K562 (cell line): ENCODE measurements around the gene ITPKB. TPM values are rescaled to one million over a fixed set of nuclear protein-coding genes. Genes with fewer than 3 reads are reported as not detected.

ENCODE experiments used
- ATAC-seq: fragments of 200-7000 bp; cut with Tn5 transposase; 3 replicates; pipeline ENCODE4 v1.9.1; 2020; ENCODE audit warnings: moderate library complexity
- BruUV-seq: library from RNA; stranded (reverse); fragments of 400-500 nt; replicated peaks from 2 replicates; lab custom pipeline; 2021; lab: Mats Ljungman, UMichigan
- CTCF ChIA-PET: fragments of 300-600 bp; formaldehyde crosslinking; extraction: SDS; loops from one replicate; lab custom pipeline; 2021; ENCODE audit warnings: low intra/inter-chr PET ratio; lab: Yijun Ruan, JAX
- POLR2A ChIA-PET: fragments of 300-600, 350-650 bp; sonication (Branson Sonifier 250); formaldehyde crosslinking; extraction: SDS; loops from one replicate; lab custom pipeline; 2021; ENCODE audit warnings: antibody characterized with exemption, inconsistent platforms; lab: Yijun Ruan, JAX
- DNase-seq, 4 experiments: peaks; one replicate each; pipeline versions ENCODE4 v3.0.0 to v3.0.0-alpha.2; 2011 to 2018; ENCODE audit warnings: low spot score in 3 of 4, mixed read lengths in 3 of 4; ENCODE audit errors: extremely low read depth in 1 of 4
- FAIRE-seq: peaks from 2 replicates; lab custom pipeline; 2011; peaks lifted over from hg19 to GRCh38; lab: Jason Lieb, UNC
- H2AFZ ChIP-seq: 2 replicates; pipeline ENCODE4 v1.6.0; 2011; ENCODE audit warnings: low read depth, low read length, control low read depth, inconsistent platforms
- H3K27ac ChIP-seq: fragments of 200-600 bp; 3 replicates; pipeline ENCODE4 v1.8.0; 2011; ENCODE audit warnings: low read depth, mild to moderate bottlenecking, control low read depth, inconsistent platforms, low read length, moderate library complexity, mixed read lengths; ENCODE audit errors: extremely low read depth
- H3K27me3 ChIP-seq, 2 experiments: fragments of 300-600 bp in 1 of 2; 2 replicates in 1 of 2; 3 replicates in 1 of 2; pipeline versions ENCODE4 v1.6.0 to v1.8.0; 2011; ENCODE audit warnings: inconsistent platforms in 2 of 2, low read length in 2 of 2, mild to moderate bottlenecking in 1 of 2, mixed read lengths in 1 of 2, moderate library complexity in 1 of 2; ENCODE audit not compliant: control insufficient read depth in 2 of 2, insufficient read depth in 2 of 2
- H3K36me3 ChIP-seq: fragments of 300-600 bp; 3 replicates; pipeline ENCODE4 v1.8.0; 2011; ENCODE audit warnings: mild to moderate bottlenecking, low read length, inconsistent platforms; ENCODE audit not compliant: control insufficient read depth, insufficient read depth
- H3K4me1 ChIP-seq, 2 experiments: fragments of 200-600 bp in 1 of 2; replicated peaks in 1 of 2; 2 replicates in 1 of 2; 3 replicates in 1 of 2; pipeline versions ENCODE4 v1.5.1 to v1.8.0; 2011; ENCODE audit warnings: inconsistent platforms in 2 of 2, low read length in 2 of 2, mild to moderate bottlenecking in 1 of 2, mixed read lengths in 1 of 2, moderate library complexity in 1 of 2; ENCODE audit not compliant: control insufficient read depth in 2 of 2, insufficient read depth in 2 of 2
- H3K4me2 ChIP-seq: 2 replicates; pipeline ENCODE4 v1.6.1; 2011; ENCODE audit warnings: low read length, control low read depth, inconsistent platforms, mixed read lengths; ENCODE audit not compliant: insufficient read depth
- H3K4me3 ChIP-seq: fragments of 200-600 bp; sonication (generic), shearing (Covaris generic); 2 replicates; pipeline ENCODE4 v1.5.1; 2016; ENCODE audit warnings: control low read depth, inconsistent platforms
- H3K79me2 ChIP-seq: fragments of 200-600 bp; 3 replicates; pipeline ENCODE4 v1.8.0; 2011; ENCODE audit warnings: low read length, inconsistent platforms; ENCODE audit not compliant: control insufficient read depth, insufficient read depth
- H3K9ac ChIP-seq, 2 experiments: 2 replicates each; pipeline versions ENCODE4 v1.6.0 to v1.6.1; 2011; ENCODE audit warnings: low read depth in 2 of 2, low read length in 2 of 2, control low read depth in 1 of 2, inconsistent platforms in 1 of 2, mild to moderate bottlenecking in 1 of 2, mixed read lengths in 1 of 2; ENCODE audit not compliant: insufficient read depth in 1 of 2
- H3K9me1 ChIP-seq: one replicate; pipeline ENCODE4 v1.6.0; 2011; ENCODE audit warnings: inconsistent platforms, mild to moderate bottlenecking, low read length, moderate library complexity; ENCODE audit not compliant: control insufficient read depth, insufficient read depth
- H3K9me3 ChIP-seq: replicated peaks from 2 replicates; pipeline ENCODE4 v1.5.1; 2011; ENCODE audit warnings: low read depth, low read length, inconsistent platforms; ENCODE audit not compliant: control insufficient read depth, insufficient read depth
- H4K20me1 ChIP-seq: replicated peaks from 2 replicates; pipeline ENCODE4 v1.6.1; 2011; ENCODE audit warnings: low read length, inconsistent platforms, mixed read lengths; ENCODE audit not compliant: control insufficient read depth, insufficient read depth
- DNMT1 ChIP-seq: fragments of 450-650 bp; IDR thresholded peaks from 2 replicates; pipeline ENCODE4 v1.6.1; 2016; ENCODE audit warnings: antibody characterized with exemption, mild to moderate bottlenecking
- NEUROD1 ChIP-seq: fragments of 150-350 bp; IDR thresholded peaks from 2 replicates; pipeline ENCODE4 v1.6.1; 2014; ENCODE audit warnings: borderline replicate concordance, low read length, low read depth; ENCODE audit not compliant: partially characterized antibody
- NRF1 ChIP-seq, 2 experiments: fragments of 450-650 bp; IDR thresholded peaks in 1 of 2; conservative IDR thresholded peaks in 1 of 2; 2 replicates each; pipeline ENCODE4 v1.6.1; 2014; ENCODE audit warnings: mild to moderate bottlenecking in 2 of 2
- TAF1 ChIP-seq: IDR thresholded peaks from 2 replicates; pipeline ENCODE4 v1.6.1; 2011; ENCODE audit warnings: mild to moderate bottlenecking, low read length, moderate library complexity; ENCODE audit not compliant: insufficient read depth, control insufficient read depth, severe bottlenecking; ENCODE audit errors: extremely low read depth
- ZNF165 ChIP-seq: fragments of 250-450 bp; sonication (Bioruptor Pico); IDR thresholded peaks from 2 replicates; pipeline ENCODE4 v1.4.0; 2020; ENCODE audit warnings: borderline replicate concordance
- ZNF316 ChIP-seq: fragments of 450-650 bp; IDR thresholded peaks from 2 replicates; pipeline ENCODE4 v1.6.1; 2016
- WGBS: fragments of 100-300 bp; shearing (Covaris generic); methylation state at CpG from one replicate; pipeline ENCODE4 v1.1.6; 2016; ENCODE audit warnings: low coverage, mixed read lengths; ENCODE audit not compliant: insufficient coverage; ENCODE audit errors: missing lambda C conversion rate; 5-methylcytosine and 5-hydroxymethylcytosine counted together
- in situ Hi-C: fragments of 300-500 bp; cut with MboI; formaldehyde crosslinking; loops from 4 replicates; pipeline ENCODE4 v1.15.0; 2018; ENCODE audit warnings: inconsistent platforms, mixed read lengths
- intact Hi-C: fragments of 100-400 bp; cut with micrococcal nuclease; formaldehyde crosslinking; loops from 2 replicates; pipeline ENCODE4 v1.14.2; 2022
- polyA plus RNA-seq, 8 experiments: library from polyadenylated mRNA; depleted of rRNA in 4 of 8; stranded (reverse) in 5 of 8; unstranded in 3 of 8; fragments of >200 nt; fragmentation: Nextera tagmentation in 2 of 8; fragmentation: Illumina TruSeq in 1 of 8; extraction: Ambion mirVana in 2 of 8; extraction: Trizol in 1 of 8; gene quantifications; 2 replicates each; pipeline versions ENCODE4 v1.2.1 to v1.2.3, GENCODE V29; 2011 to 2014; ENCODE audit warnings: inconsistent platforms in 1 of 8, missing spikeins in 1 of 8
- total RNA-seq, 7 experiments: library from RNA; depleted of rRNA in 6 of 7; stranded (reverse); fragments of >200 nt in 6 of 7; fragmentation: Illumina TruSeq in 2 of 7; extraction: Trizol in 2 of 7; gene quantifications; 2 replicates each; pipeline versions ENCODE4 v1.2.1 to v1.2.3, GENCODE V29; 2011 to 2021; ENCODE audit warnings: low replicate concordance in 1 of 7
- TF ChIP-seq, protein P1 (sequence below), 2 experiments: fragments of 450-650 bp in 1 of 2; sonication (generic) in 1 of 2; formaldehyde crosslinking in 1 of 2; IDR thresholded peaks; 2 replicates each; pipeline versions ENCODE4 v1.7.1 to v1.9.0; 2016 to 2022; ENCODE audit warnings: inconsistent platforms in 1 of 2, mild to moderate bottlenecking in 1 of 2, missing genetic modification reagents in 1 of 2
- TF ChIP-seq, protein P2 (sequence below), 2 experiments: fragments of 250-450 bp in 1 of 2; fragments of 450-650 bp in 1 of 2; sonication (Bioruptor Pico) in 1 of 2; IDR thresholded peaks; 2 replicates each; pipeline versions ENCODE4 v1.6.1 to v1.8.0; 2016 to 2021; ENCODE audit warnings: mild to moderate bottlenecking in 2 of 2, moderate library complexity in 2 of 2, missing compliant biosample characterization in 1 of 2, missing genetic modification characterization in 1 of 2

Gene ITPKB
- total and polyA plus RNA-seq, 9 of the 15 experiments (the other 6 are each of a cell fraction or from before 2014, with no cell fraction given): 0.01 to 0.22 TPM; not detected in 7

DNA sequence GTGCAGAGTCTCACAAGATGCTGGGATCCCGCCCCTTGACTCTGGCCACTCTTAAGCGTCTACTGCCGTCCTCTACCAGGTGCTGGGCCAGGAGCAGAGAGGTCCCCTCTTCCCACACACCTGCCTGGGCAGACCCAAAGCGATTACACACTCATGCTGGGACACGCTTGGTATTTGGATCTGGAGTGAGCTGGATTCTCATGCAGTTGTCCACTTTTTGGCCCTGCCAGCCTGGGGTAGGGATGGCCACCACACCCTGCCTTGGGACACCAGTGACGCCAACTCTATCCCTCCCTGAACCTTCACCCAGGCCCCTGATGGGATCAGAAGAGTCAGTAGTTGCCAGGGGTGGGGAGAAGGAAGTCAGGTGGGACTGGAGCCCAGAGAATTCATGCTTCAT is 28.6 kb downstream of the ITPKB start:
- CTCF ChIA-PET: no interaction called here
- Histone ChIP-seq H3K27me3 (peaks cover 25 to 54% of the 10 kb centered on the region in 2 experiments), H3K27ac (no peak overlapping the region), H3K9me1 (no peaks in the 10 kb centered on the region), H3K36me3 (no peaks in the 10 kb centered on the region), H3K4me1 (0 out of 5 replicates have a peak, but pooled peaks cover 0 to 4% of the 10 kb centered on the region in 2 experiments), H4K20me1 (no peaks in the 10 kb centered on the region; the same call in 1 of the 2 replicates), H3K9ac (no peak overlapping the region), H2AFZ (no peak overlapping the region), H3K4me2 (no peak overlapping the region), H3K9me3 (0 out of 2 replicates have a peak, but pooled peaks cover 7% of the 10 kb centered on the region), H3K79me2 (no peaks in the 10 kb centered on the region), H3K4me3 (no peak overlapping the region)
- ATAC-seq (no peak), FAIRE-seq (no peak), DNase-seq (no peak)
- POLR2A ChIA-PET: no interaction called here
- intact Hi-C loops: loop anchor here (2.0 kb wide), 1 partner anchor 118 kb away; no protein-coding TSS in a partner anchor
- WGBS: 3% methylated on average over 6 of the region's 6 CpGs
- no TSS peak for BruUV-seq
- no peak for TF ChIP-seq TAF1
- no peak for TF ChIP-seq ZNF165 (CRISPR knock-in tag)
- TF ChIP-seq, protein P1, sequence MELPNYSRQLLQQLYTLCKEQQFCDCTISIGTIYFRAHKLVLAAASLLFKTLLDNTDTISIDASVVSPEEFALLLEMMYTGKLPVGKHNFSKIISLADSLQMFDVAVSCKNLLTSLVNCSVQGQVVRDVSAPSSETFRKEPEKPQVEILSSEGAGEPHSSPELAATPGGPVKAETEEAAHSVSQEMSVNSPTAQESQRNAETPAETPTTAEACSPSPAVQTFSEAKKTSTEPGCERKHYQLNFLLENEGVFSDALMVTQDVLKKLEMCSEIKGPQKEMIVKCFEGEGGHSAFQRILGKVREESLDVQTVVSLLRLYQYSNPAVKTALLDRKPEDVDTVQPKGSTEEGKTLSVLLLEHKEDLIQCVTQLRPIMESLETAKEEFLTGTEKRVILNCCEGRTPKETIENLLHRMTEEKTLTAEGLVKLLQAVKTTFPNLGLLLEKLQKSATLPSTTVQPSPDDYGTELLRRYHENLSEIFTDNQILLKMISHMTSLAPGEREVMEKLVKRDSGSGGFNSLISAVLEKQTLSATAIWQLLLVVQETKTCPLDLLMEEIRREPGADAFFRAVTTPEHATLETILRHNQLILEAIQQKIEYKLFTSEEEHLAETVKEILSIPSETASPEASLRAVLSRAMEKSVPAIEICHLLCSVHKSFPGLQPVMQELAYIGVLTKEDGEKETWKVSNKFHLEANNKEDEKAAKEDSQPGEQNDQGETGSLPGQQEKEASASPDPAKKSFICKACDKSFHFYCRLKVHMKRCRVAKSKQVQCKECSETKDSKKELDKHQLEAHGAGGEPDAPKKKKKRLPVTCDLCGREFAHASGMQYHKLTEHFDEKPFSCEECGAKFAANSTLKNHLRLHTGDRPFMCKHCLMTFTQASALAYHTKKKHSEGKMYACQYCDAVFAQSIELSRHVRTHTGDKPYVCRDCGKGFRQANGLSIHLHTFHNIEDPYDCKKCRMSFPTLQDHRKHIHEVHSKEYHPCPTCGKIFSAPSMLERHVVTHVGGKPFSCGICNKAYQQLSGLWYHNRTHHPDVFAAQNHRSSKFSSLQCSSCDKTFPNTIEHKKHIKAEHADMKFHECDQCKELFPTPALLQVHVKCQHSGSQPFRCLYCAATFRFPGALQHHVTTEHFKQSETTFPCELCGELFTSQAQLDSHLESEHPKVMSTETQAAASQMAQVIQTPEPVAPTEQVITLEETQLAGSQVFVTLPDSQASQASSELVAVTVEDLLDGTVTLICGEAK (IDR thresholded peaks at IDR 0.05): no peak
- TF ChIP-seq, protein P1 (CRISPR knock-in tag; IDR thresholded peaks at IDR 0.05): no peak
- TF ChIP-seq NEUROD1: no peak
- TF ChIP-seq ZNF316: no peak
- no peak for TF ChIP-seq DNMT1
- TF ChIP-seq NRF1 (conservative IDR thresholded peaks at IDR 0.05 in 1 of 2, IDR thresholded peaks at IDR 0.05 in 1 of 2): no peak
- TF ChIP-seq, protein P2, sequence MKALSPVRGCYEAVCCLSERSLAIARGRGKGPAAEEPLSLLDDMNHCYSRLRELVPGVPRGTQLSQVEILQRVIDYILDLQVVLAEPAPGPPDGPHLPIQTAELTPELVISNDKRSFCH (CRISPR knock-in tag; IDR thresholded peaks at IDR 0.05): no peak
- TF ChIP-seq, protein P2 (tag; IDR thresholded peaks at IDR 0.05): no peak
- in situ Hi-C loops: no loop called here
